HEK293 (cell line): Measurements from ENCODE around the gene CFAP45.

Experiments
- CTCF ChIP-seq: fragments of 450-650 bp; formaldehyde crosslinking; IDR thresholded peaks from 2 replicates; pipeline ENCODE4 v1.5.1; 2016; ENCODE audit warnings: missing biosample characterization, missing genetic modification characterization
- FEZF1 ChIP-seq: fragments of 450-650 bp; formaldehyde crosslinking; IDR thresholded peaks from 2 replicates; pipeline ENCODE4 v1.5.1; 2016; ENCODE audit warnings: missing biosample characterization, missing genetic modification characterization
- GLI2 ChIP-seq: fragments of 450-650 bp; formaldehyde crosslinking; IDR thresholded peaks from 2 replicates; pipeline ENCODE4; 2017; ENCODE audit warnings: missing biosample characterization, missing genetic modification characterization, low read depth, borderline replicate concordance
- GLIS2 ChIP-seq: fragments of 450-650 bp; formaldehyde crosslinking; IDR thresholded peaks from 2 replicates; pipeline ENCODE4 v1.5.1; 2016; ENCODE audit warnings: missing biosample characterization, missing genetic modification characterization
- HOXD13 ChIP-seq: sonication (generic); formaldehyde crosslinking; IDR thresholded peaks from 2 replicates; pipeline ENCODE4 v1.8.0; 2022; ENCODE audit warnings: missing genetic modification reagents, borderline replicate concordance
- KLF17 ChIP-seq: fragments of 450-650 bp; formaldehyde crosslinking; IDR thresholded peaks from 2 replicates; pipeline ENCODE4 v1.5.1; 2016; ENCODE audit warnings: missing biosample characterization, missing genetic modification characterization
- PRDM4 ChIP-seq: fragments of 450-650 bp; formaldehyde crosslinking; IDR thresholded peaks from 2 replicates; pipeline ENCODE4 v1.5.1; 2017; ENCODE audit warnings: missing biosample characterization, missing genetic modification characterization
- PRDM6 ChIP-seq: fragments of 450-650 bp; formaldehyde crosslinking; IDR thresholded peaks from 2 replicates; pipeline ENCODE4 v1.5.1; 2017; ENCODE audit warnings: missing biosample characterization, missing genetic modification characterization
- SP7 ChIP-seq: fragments of 450-650 bp; formaldehyde crosslinking; IDR thresholded peaks from 2 replicates; pipeline ENCODE4 v1.5.1; 2016; ENCODE audit warnings: missing biosample characterization, missing genetic modification characterization
- ZBTB6 ChIP-seq: fragments of 450-650 bp; formaldehyde crosslinking; IDR thresholded peaks from 2 replicates; pipeline ENCODE4 v1.5.1; 2017; ENCODE audit warnings: missing biosample characterization, missing genetic modification characterization
- ZBTB7A ChIP-seq: fragments of 450-650 bp; formaldehyde crosslinking; IDR thresholded peaks from 2 replicates; pipeline ENCODE4 v1.5.1; 2016; ENCODE audit warnings: low read depth, missing biosample characterization, missing genetic modification characterization
- ZNF274 ChIP-seq, 2 experiments: fragments of 200-500 bp in 1 of 2; fragments of 450-650 bp in 1 of 2; sonication (Bioruptor generic) in 1 of 2; formaldehyde crosslinking in 1 of 2; IDR thresholded peaks; 2 replicates each; pipeline versions ENCODE4 v1.5.1 to v1.6.1; 2014 to 2016; ENCODE audit warnings: borderline replicate concordance in 1 of 2, inconsistent platforms in 1 of 2, low read length in 1 of 2, missing biosample characterization in 1 of 2, missing genetic modification characterization in 1 of 2
- ZNF280D ChIP-seq: fragments of 450-650 bp; formaldehyde crosslinking; IDR thresholded peaks from 2 replicates; pipeline ENCODE4 v1.5.1; 2016; ENCODE audit warnings: missing biosample characterization, missing genetic modification characterization
- ZNF398 ChIP-seq: fragments of 450-650 bp; formaldehyde crosslinking; IDR thresholded peaks from 2 replicates; pipeline ENCODE4 v1.5.1; 2017; ENCODE audit warnings: missing biosample characterization, missing genetic modification characterization
- ZNF449 ChIP-seq: fragments of 450-650 bp; formaldehyde crosslinking; IDR thresholded peaks from 2 replicates; pipeline ENCODE4 v1.5.1; 2017; ENCODE audit warnings: missing biosample characterization, mild to moderate bottlenecking, missing genetic modification characterization, moderate library complexity
- ZNF501 ChIP-seq: fragments of 450-650 bp; formaldehyde crosslinking; IDR thresholded peaks from 2 replicates; pipeline ENCODE4 v1.5.1; 2016; ENCODE audit warnings: missing biosample characterization, missing genetic modification characterization
- ZNF596 ChIP-seq: fragments of 450-650 bp; IDR thresholded peaks from 2 replicates; pipeline ENCODE4 v1.5.0; 2018; ENCODE audit warnings: missing biosample characterization, mild to moderate bottlenecking, missing genetic modification characterization, moderate library complexity
- ZSCAN18 ChIP-seq: fragments of 450-650 bp; formaldehyde crosslinking; IDR thresholded peaks from 2 replicates; pipeline ENCODE4 v1.5.1; 2016; ENCODE audit warnings: missing biosample characterization, missing genetic modification characterization

The CFAP45 gene

GRCh38 chr1:159916242-159917051 is 16.5 kb upstream of the CFAP45 start (continued):
- TF ChIP-seq CTCF (tag by site-specific recombination) (peak; percentile 35; the same call in 1 of the 2 replicates), ZBTB7A (tag by site-specific recombination) (0 out of 2 replicates have a peak, but pooled peaks have one; percentile 61), ZNF596 (tag by site-specific recombination) (peak; percentile 55), ZBTB6 (tag by site-specific recombination) (no peak), ZSCAN18 (0 out of 2 replicates have a peak, but pooled peaks have one; percentile 31), GLI2 (tag by site-specific recombination) (peak; percentile 97), FEZF1 (tag by site-specific recombination) (peak; percentile 96), ZNF449 (tag by site-specific recombination) (peak; percentile 79; the same call in 1 of the 2 replicates), ZNF501 (peak; percentile 91), GLIS2 (tag by site-specific recombination) (peak; percentile 62), ZNF398 (tag by site-specific recombination) (peak; percentile 66; the same call in 1 of the 2 replicates), PRDM4 (tag by site-specific recombination) (peak; percentile 92), PRDM6 (tag by site-specific recombination) (peak; percentile 97), ZNF274 (IDR thresholded peaks at IDR 0.05; ENCODE audit: low read length) (no peak), ZNF274 (tag by site-specific recombination; IDR thresholded peaks at IDR 0.05; ENCODE audit: borderline replicate concordance) (no peak), ZNF280D (tag by site-specific recombination) (no peak), HOXD13 (peak; percentile 52; the same call in 1 of the 2 replicates), KLF17 (tag by site-specific recombination) (peak; percentile 99), SP7 (tag by site-specific recombination) (peak; percentile 98)
